Measurements from ENCODE around the gene EIF4G3. TPM values are rescaled to one million over a fixed set of nuclear protein-coding genes. Genes with fewer than 3 reads are reported as not detected.

The EIF4G3 gene
- total and polyA plus RNA-seq, 2 donors (not counting 1 experiment from before 2014, with no cell fraction given), result 53.5 to 67.0 TPM

GRCh38 chr1:21072721-21073120 is 104.0 kb downstream of the EIF4G3 start:
- H3K9ac ChIP-seq (ENCODE audit: insufficient read depth, low read length), result no peak overlapping the region
- DNase-seq (ENCODE audit: low read depth in 2 of 2), result peak; percentile 61 to 82
- H3K27ac ChIP-seq (ENCODE audit: insufficient read depth, low read length), result no peak overlapping the region
- no peaks in the 10 kb centered on the region for H3K36me3 ChIP-seq (ENCODE audit: control insufficient read depth, insufficient read depth, low read length)
- no peaks in the 10 kb centered on the region for H3K9me3 ChIP-seq (ENCODE audit: control insufficient read depth, insufficient read depth, low read depth, low read length)
- no peaks in the 10 kb centered on the region for H3K27me3 ChIP-seq (ENCODE audit: control insufficient read depth, insufficient read depth, low read length)
- peaks cover 4% of the 10 kb centered on the region for H3K79me2 ChIP-seq (ENCODE audit: control insufficient read depth, insufficient read depth, low read length)
- TF ChIP-seq, protein P1, sequence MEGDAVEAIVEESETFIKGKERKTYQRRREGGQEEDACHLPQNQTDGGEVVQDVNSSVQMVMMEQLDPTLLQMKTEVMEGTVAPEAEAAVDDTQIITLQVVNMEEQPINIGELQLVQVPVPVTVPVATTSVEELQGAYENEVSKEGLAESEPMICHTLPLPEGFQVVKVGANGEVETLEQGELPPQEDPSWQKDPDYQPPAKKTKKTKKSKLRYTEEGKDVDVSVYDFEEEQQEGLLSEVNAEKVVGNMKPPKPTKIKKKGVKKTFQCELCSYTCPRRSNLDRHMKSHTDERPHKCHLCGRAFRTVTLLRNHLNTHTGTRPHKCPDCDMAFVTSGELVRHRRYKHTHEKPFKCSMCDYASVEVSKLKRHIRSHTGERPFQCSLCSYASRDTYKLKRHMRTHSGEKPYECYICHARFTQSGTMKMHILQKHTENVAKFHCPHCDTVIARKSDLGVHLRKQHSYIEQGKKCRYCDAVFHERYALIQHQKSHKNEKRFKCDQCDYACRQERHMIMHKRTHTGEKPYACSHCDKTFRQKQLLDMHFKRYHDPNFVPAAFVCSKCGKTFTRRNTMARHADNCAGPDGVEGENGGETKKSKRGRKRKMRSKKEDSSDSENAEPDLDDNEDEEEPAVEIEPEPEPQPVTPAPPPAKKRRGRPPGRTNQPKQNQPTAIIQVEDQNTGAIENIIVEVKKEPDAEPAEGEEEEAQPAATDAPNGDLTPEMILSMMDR (conservative IDR thresholded peaks at IDR 0.05 in 1 of 2, IDR thresholded peaks at IDR 0.05 in 1 of 2; ENCODE audit: low read depth in 1 of 2, low read length in 2 of 2), result peak in 1 of 2 donors; percentile 7
- no peak for TF ChIP-seq EZH2 (IDR thresholded peaks at IDR 0.05; ENCODE audit: low read length, missing control alignments)
- no peaks in the 10 kb centered on the region for H4K20me1 ChIP-seq (ENCODE audit: control insufficient read depth, extremely low read depth, insufficient read depth, low read length)
- no peak overlapping the region for H2AFZ ChIP-seq (ENCODE audit: low read length)
- peaks cover 7% of the 10 kb centered on the region for H3K4me1 ChIP-seq (ENCODE audit: control insufficient read depth, extremely low read depth, insufficient read depth, low read length)
- no peak overlapping the region for H3K4me2 ChIP-seq (ENCODE audit: extremely low read depth, insufficient read depth, low read length)
- H3K4me3 ChIP-seq (replicated peaks in 1 of 4; ENCODE audit: control extremely low read depth in 1 of 4, insufficient read depth in 1 of 4, low read depth in 3 of 4, low read length in 4 of 4), result no peak overlapping the region

GRCh38 chr1:21069549-21069948 is 107.1 kb downstream of the EIF4G3 start:
- TF ChIP-seq, protein P1 (conservative IDR thresholded peaks at IDR 0.05 in 1 of 2, IDR thresholded peaks at IDR 0.05 in 1 of 2; ENCODE audit: low read depth in 1 of 2, low read length in 2 of 2), result no peak
- DNase-seq (ENCODE audit: low read depth in 2 of 2), result peak; percentile 65 to 78
- Histone ChIP-seq H3K4me3 (replicated peaks in 1 of 4; ENCODE audit: control extremely low read depth in 1 of 4, insufficient read depth in 1 of 4, low read depth in 3 of 4, low read length in 4 of 4) (no peak overlapping the region), H3K9ac (ENCODE audit: insufficient read depth, low read length) (no peak overlapping the region), H3K9me3 (ENCODE audit: control insufficient read depth, insufficient read depth, low read depth, low read length) (no peaks in the 10 kb centered on the region), H4K20me1 (ENCODE audit: control insufficient read depth, extremely low read depth, insufficient read depth, low read length) (no peaks in the 10 kb centered on the region), H3K4me2 (ENCODE audit: extremely low read depth, insufficient read depth, low read length) (no peak overlapping the region), H3K79me2 (ENCODE audit: control insufficient read depth, insufficient read depth, low read length) (peaks cover 2% of the 10 kb centered on the region), H3K36me3 (ENCODE audit: control insufficient read depth, insufficient read depth, low read length) (no peaks in the 10 kb centered on the region), H3K4me1 (ENCODE audit: control insufficient read depth, extremely low read depth, insufficient read depth, low read length) (peaks cover 9% of the 10 kb centered on the region), H3K27me3 (ENCODE audit: control insufficient read depth, insufficient read depth, low read length) (no peaks in the 10 kb centered on the region), H2AFZ (ENCODE audit: low read length) (no peak overlapping the region), H3K27ac (ENCODE audit: insufficient read depth, low read length) (no peak overlapping the region)

DNA sequence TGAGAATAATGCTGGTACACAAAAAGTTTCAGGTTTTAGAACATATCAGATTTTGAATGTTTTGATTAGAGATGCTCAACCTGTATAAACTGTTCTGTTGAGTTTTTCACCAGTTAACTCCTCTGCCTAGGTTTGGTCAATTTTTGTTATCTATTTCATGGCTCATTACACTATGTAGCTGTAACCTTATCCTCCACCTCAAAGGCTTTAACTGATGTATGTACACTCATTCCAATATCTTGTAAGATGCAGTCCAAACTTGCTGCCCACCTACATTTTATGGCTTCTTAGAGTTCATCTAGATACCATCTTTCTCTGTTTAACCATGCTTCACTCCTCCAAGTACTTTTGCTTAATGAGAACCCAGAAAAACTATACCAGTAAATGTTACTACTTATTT is 107.8 kb downstream of the EIF4G3 start:
- Histone ChIP-seq H3K27ac (ENCODE audit: insufficient read depth, low read length) (no peak overlapping the region), H3K27me3 (ENCODE audit: control insufficient read depth, insufficient read depth, low read length) (no peaks in the 10 kb centered on the region), H4K20me1 (ENCODE audit: control insufficient read depth, extremely low read depth, insufficient read depth, low read length) (no peaks in the 10 kb centered on the region), H3K4me3 (replicated peaks in 1 of 4; ENCODE audit: control extremely low read depth in 1 of 4, insufficient read depth in 1 of 4, low read depth in 3 of 4, low read length in 4 of 4) (no peak overlapping the region), H3K4me2 (ENCODE audit: extremely low read depth, insufficient read depth, low read length) (no peak overlapping the region), H3K36me3 (ENCODE audit: control insufficient read depth, insufficient read depth, low read length) (no peaks in the 10 kb centered on the region), H3K9me3 (ENCODE audit: control insufficient read depth, insufficient read depth, low read depth, low read length) (no peaks in the 10 kb centered on the region), H3K9ac (ENCODE audit: insufficient read depth, low read length) (no peak overlapping the region), H3K4me1 (ENCODE audit: control insufficient read depth, extremely low read depth, insufficient read depth, low read length) (peaks cover 9% of the 10 kb centered on the region), H3K79me2 (ENCODE audit: control insufficient read depth, insufficient read depth, low read length) (peaks cover 2% of the 10 kb centered on the region), H2AFZ (ENCODE audit: low read length) (no peak overlapping the region)
- TF ChIP-seq EZH2 (IDR thresholded peaks at IDR 0.05; ENCODE audit: low read length, missing control alignments), result no peak
- TF ChIP-seq, protein P1 (conservative IDR thresholded peaks at IDR 0.05 in 1 of 2, IDR thresholded peaks at IDR 0.05 in 1 of 2; ENCODE audit: low read depth in 1 of 2, low read length in 2 of 2), result no peak
- DNase-seq (ENCODE audit: low read depth in 2 of 2), result peak in 1 of 2 donors; percentile 59
